ENCODE data around the gene POGLUT3.
A peak's percentile ranks its signal among the peaks of the same experiment; 100 is the strongest.

Gene POGLUT3

GRCh38 chr11:108498046-108498815, at the start of gene POGLUT3:
POGLUT3 (minus strand) TSS chr11:108498384; CDS start chr11:108498366, 18 bp downstream.
- peak in 40 of 51 donors; percentile 6 to 75 (median 44) for DNase-seq

- no peak for DNase-seq
Measured at GRCh38 chr11:108545909-108546501, 47.8 kb upstream of the POGLUT3 start.

GRCh38 chr11:108543316-108543964, 45.3 kb upstream of the POGLUT3 start:
- no peak for DNase-seq

- no peak for DNase-seq
Measured at GRCh38 chr11:108541531-108541930, 43.3 kb upstream of the POGLUT3 start.

- no peak for DNase-seq
Measured at GRCh38 chr11:108538502-108538901, 40.3 kb upstream of the POGLUT3 start.

GRCh38 chr11:108538022-108538424, 39.8 kb upstream of the POGLUT3 start:
- no peak for DNase-seq

- DNase-seq, result no peak
Measured at GRCh38 chr11:108536783-108537182, 38.6 kb upstream of the POGLUT3 start.

GRCh38 chr11:108535384-108535955, 37.3 kb upstream of the POGLUT3 start:
- no peak for DNase-seq

GRCh38 chr11:108534274-108534882, 36.2 kb upstream of the POGLUT3 start:
- no peak for DNase-seq

GRCh38 chr11:108530426-108530825, 32.2 kb upstream of the POGLUT3 start:
- DNase-seq, result no peak

- DNase-seq, result no peak
Measured at GRCh38 chr11:108527382-108527781, 29.2 kb upstream of the POGLUT3 start.

- DNase-seq, result no peak
Measured at GRCh38 chr11:108525161-108525560, 27.0 kb upstream of the POGLUT3 start.

GRCh38 chr11:108524422-108524821, 26.2 kb upstream of the POGLUT3 start:
- no peak for DNase-seq

GRCh38 chr11:108522318-108522717, 24.1 kb upstream of the POGLUT3 start:
- no peak for DNase-seq

GRCh38 chr11:108518581-108518980, 20.4 kb upstream of the POGLUT3 start:
- DNase-seq, result no peak

- no peak for DNase-seq
Measured at GRCh38 chr11:108516125-108516524, 17.9 kb upstream of the POGLUT3 start.

- DNase-seq, result no peak
Measured at GRCh38 chr11:108512708-108513107, 14.5 kb upstream of the POGLUT3 start.

GRCh38 chr11:108511851-108512474, 13.8 kb upstream of the POGLUT3 start:
- no peak for DNase-seq

- DNase-seq, result no peak
Measured at GRCh38 chr11:108508653-108509593, 10.7 kb upstream of the POGLUT3 start.

- DNase-seq, result no peak
Measured at GRCh38 chr11:108501396-108501795, 3.2 kb upstream of the POGLUT3 start.

Measured in hypothalamus (tissue), 51 donors.